SK-N-SH (cell line): ENCODE results near the gene SPATA31C1. TPM values are rescaled to one million over a fixed set of nuclear protein-coding genes. Genes with fewer than 3 reads are reported as not detected.
"Not testable (repeated sequence)": the region's sequence is repeated elsewhere in the genome, so short reads cannot be mapped to it uniquely, and the experiment has no call there.

ENCODE experiments used
- CTCF ChIA-PET: fragments of 300-600, 350-600 bp; formaldehyde crosslinking; extraction: SDS; loops from one replicate; lab custom pipeline; 2021; lab: Yijun Ruan, JAX
- POLR2A ChIA-PET: fragments of 350-600 bp; sonication (Branson Sonifier 250); formaldehyde crosslinking; extraction: SDS; loops from one replicate; lab custom pipeline; 2020; ENCODE audit warnings: antibody characterized with exemption, inconsistent platforms; lab: Yijun Ruan, JAX
- DNase-seq: peaks from one replicate; pipeline ENCODE4 v3.0.0; 2012
- H2AFZ ChIP-seq: fragments of 200-600 bp; sonication (generic); 2 replicates; pipeline ENCODE4 v1.8.1; 2016; ENCODE audit warnings: antibody characterized with exemption, mild to moderate bottlenecking, low read depth
- H3F3A ChIP-seq: fragments of 200-600 bp; sonication (generic); replicated peaks from 2 replicates; pipeline ENCODE3; 2016; ENCODE audit warnings: antibody characterized with exemption, mild to moderate bottlenecking; ENCODE audit not compliant: insufficient read depth
- H3K27ac ChIP-seq, 2 experiments: fragments of 200-500 bp in 1 of 2; fragments of 200-600 bp in 1 of 2; sonication (Bioruptor generic) in 1 of 2; sonication (generic), shearing (Covaris generic) in 1 of 2; 2 replicates each; pipeline versions ENCODE4 v1.5.1 to v1.6.1; 2014 to 2016; ENCODE audit warnings: low read depth in 2 of 2, inconsistent platforms in 1 of 2, low read length in 1 of 2, mild to moderate bottlenecking in 1 of 2, mixed read lengths in 1 of 2
- H3K27me3 ChIP-seq: fragments of 200-600 bp; sonication (generic), shearing (Covaris generic); 2 replicates; pipeline ENCODE4 v1.6.1; 2016; ENCODE audit warnings: mixed run types; ENCODE audit not compliant: insufficient read depth
- H3K36me3 ChIP-seq, 2 experiments: fragments of 200-500 bp in 1 of 2; fragments of 200-600 bp in 1 of 2; sonication (Bioruptor generic) in 1 of 2; sonication (generic) in 1 of 2; replicated peaks in 1 of 2; 2 replicates each; pipeline versions ENCODE3 to v1.5.1; 2014 to 2016; ENCODE audit warnings: low read length in 1 of 2, mild to moderate bottlenecking in 1 of 2; ENCODE audit not compliant: insufficient read depth in 2 of 2, control insufficient read depth in 1 of 2
- H3K4me1 ChIP-seq, 2 experiments: fragments of 200-500 bp in 1 of 2; fragments of 200-600 bp in 1 of 2; sonication (Bioruptor generic) in 1 of 2; sonication (generic), shearing (Covaris generic) in 1 of 2; 2 replicates each; pipeline versions ENCODE4 v1.5.1 to v1.6.1; 2014 to 2016; ENCODE audit warnings: low read depth in 1 of 2, low read length in 1 of 2, mixed run types in 1 of 2; ENCODE audit not compliant: insufficient read depth in 2 of 2, control insufficient read depth in 1 of 2
- H3K4me2 ChIP-seq: fragments of 200-600 bp; sonication (generic), shearing (Covaris generic); 2 replicates; pipeline ENCODE4 v1.6.1; 2017; ENCODE audit warnings: mixed run types
- H3K4me3 ChIP-seq, 2 experiments: fragments of 200-500 bp in 1 of 2; fragments of 200-600 bp in 1 of 2; sonication (Bioruptor generic) in 1 of 2; sonication (generic), shearing (Covaris generic) in 1 of 2; 2 replicates each; pipeline versions ENCODE4 v1.5.1 to v1.8.1; 2014 to 2016; ENCODE audit warnings: low read depth in 2 of 2, inconsistent platforms in 1 of 2, low read length in 1 of 2, mild to moderate bottlenecking in 1 of 2, mixed read lengths in 1 of 2, moderate library complexity in 1 of 2
- H3K79me2 ChIP-seq: fragments of 200-600 bp; sonication (generic); 2 replicates; pipeline ENCODE4 v1.8.1; 2017; ENCODE audit warnings: mild to moderate bottlenecking; ENCODE audit not compliant: insufficient read depth
- H3K9ac ChIP-seq: fragments of 200-600 bp; sonication (generic); 2 replicates; pipeline ENCODE4 v1.6.1; 2017; ENCODE audit warnings: mixed run types
- H3K9me2 ChIP-seq: fragments of 200-600 bp; sonication (generic); 2 replicates; pipeline ENCODE4 v1.6.1; 2017; ENCODE audit warnings: mixed run types
- H3K9me3 ChIP-seq: fragments of 200-600 bp; sonication (generic); 2 replicates; pipeline ENCODE4 v1.6.1; 2017; ENCODE audit warnings: mixed run types, mild to moderate bottlenecking, moderate library complexity
- H4K20me1 ChIP-seq: fragments of 200-600 bp; sonication (generic); 2 replicates; pipeline ENCODE4 v1.6.1; 2017; ENCODE audit warnings: mild to moderate bottlenecking, mixed run types; ENCODE audit not compliant: insufficient read depth
- CHD2 ChIP-seq: fragments of 150-350 bp; IDR thresholded peaks from 2 replicates; pipeline ENCODE4 v1.6.1; 2018; ENCODE audit warnings: low read length; ENCODE audit not compliant: partially characterized antibody
- ELF1 ChIP-seq: IDR thresholded peaks from 2 replicates; pipeline ENCODE4 v1.4.0; 2012
- EP300 ChIP-seq, 2 experiments: IDR thresholded peaks; 2 replicates each; pipeline versions ENCODE4 v1.4.0 to v1.6.1; 2012; ENCODE audit warnings: borderline replicate concordance in 1 of 2, low read depth in 1 of 2, low read length in 1 of 2
- EZH2phosphoT487 ChIP-seq: fragments of 200-600 bp; sonication (generic); IDR thresholded peaks from 2 replicates; pipeline ENCODE4 v1.6.1; 2017; ENCODE audit warnings: low read depth, mixed run types, mild to moderate bottlenecking, antibody characterized with exemption, moderate library complexity, borderline replicate concordance
- FOSL2 ChIP-seq: IDR thresholded peaks from 2 replicates; pipeline ENCODE4 v1.4.0; 2012; ENCODE audit warnings: low read depth, mild to moderate bottlenecking, moderate library complexity, borderline replicate concordance
- FOXJ3 ChIP-seq: sonication (generic); formaldehyde crosslinking; IDR thresholded peaks from 2 replicates; pipeline ENCODE4 v1.5.1; 2020; ENCODE audit warnings: mild to moderate bottlenecking, missing genetic modification reagents
- GABPA ChIP-seq: IDR thresholded peaks from 2 replicates; pipeline ENCODE4 v1.4.0; 2012; ENCODE audit warnings: low read depth, mild to moderate bottlenecking
- GATA2 ChIP-seq: sonication (generic); formaldehyde crosslinking; IDR thresholded peaks from 2 replicates; pipeline ENCODE4 v1.5.0; 2020; ENCODE audit warnings: mild to moderate bottlenecking, missing genetic modification reagents
- NFIC ChIP-seq: IDR thresholded peaks from 2 replicates; pipeline ENCODE4 v1.4.0; 2012; ENCODE audit warnings: borderline replicate concordance
- NRF1 ChIP-seq: IDR thresholded peaks from 2 replicates; pipeline ENCODE4 v1.6.1; 2012; ENCODE audit warnings: low read depth, mild to moderate bottlenecking, low read length
- RAD21 ChIP-seq: IDR thresholded peaks from 2 replicates; pipeline ENCODE4 v1.6.1; 2012; ENCODE audit warnings: mild to moderate bottlenecking, low read length
- REST ChIP-seq: IDR thresholded peaks from 2 replicates; pipeline ENCODE4 v1.6.1; 2012; ENCODE audit warnings: mild to moderate bottlenecking, low read depth, low read length, moderate library complexity
- RXRA ChIP-seq: IDR thresholded peaks from 2 replicates; pipeline ENCODE4 v1.4.0; 2012; ENCODE audit warnings: low read depth, mild to moderate bottlenecking, borderline replicate concordance
- TEAD4 ChIP-seq: IDR thresholded peaks from 2 replicates; pipeline ENCODE4 v1.4.0; 2012; ENCODE audit warnings: mild to moderate bottlenecking, borderline replicate concordance; ENCODE audit not compliant: insufficient read depth
- YY1 ChIP-seq: IDR thresholded peaks from 2 replicates; pipeline ENCODE4 v1.4.0; 2012; ENCODE audit warnings: low read depth, mild to moderate bottlenecking
- WGBS: methylation state at CpG from one replicate; pipeline ENCODE4 v1.1.6; 2017; ENCODE audit warnings: low lambda C conversion rate; 5-methylcytosine and 5-hydroxymethylcytosine counted together
- polyA plus RNA-seq, 3 experiments: library from polyadenylated mRNA; depleted of rRNA; stranded (reverse); fragments of >200 nt; gene quantifications; 2 replicates each; pipeline ENCODE4 v1.2.3, GENCODE V29; 2012

SPATA31C1 gene
- polyA plus RNA-seq, 1 of the 3 experiments (the other 2 are of a cell fraction), result not detected

GRCh38 chr9:87896891-87897290, 20.9 kb upstream of the SPATA31C1 start (continued):
- TF ChIP-seq REST, result no peak
- TF ChIP-seq TEAD4, result no peak
- TF ChIP-seq NFIC, result no peak
- no peak for TF ChIP-seq FOXJ3 (CRISPR knock-in tag)
- TF ChIP-seq FOSL2, result no peak
- TF ChIP-seq GATA2, result no peak
- no peak for TF ChIP-seq CHD2

GRCh38 chr9:87898151-87898550, 19.6 kb upstream of the SPATA31C1 start:
- no peak overlapping the region for H3K4me3 ChIP-seq
- no peak overlapping the region for H3K27ac ChIP-seq
- ChIA-PET CTCF (no interaction called here), POLR2A (no interaction called here)
- H3K9me3 ChIP-seq, result no peaks in the 10 kb centered on the region
- H3K4me1 ChIP-seq, result no peaks in the 10 kb centered on the region
- TF ChIP-seq GABPA (no peak), YY1 (no peak), ELF1 (no peak), RAD21 (no peak), RXRA (no peak), GATA2 (no peak), EP300 (IDR thresholded peaks at IDR 0.05; ENCODE audit: borderline replicate concordance in 1 of 2, low read depth in 1 of 2, low read length in 1 of 2) (no peak), EZH2phosphoT487 (no peak), NRF1 (no peak)
- H3K79me2 ChIP-seq, result no peaks in the 10 kb centered on the region; the same call in 1 of the 2 replicates
- no peaks in the 10 kb centered on the region for H3K36me3 ChIP-seq
- DNase-seq, result no peak
- H2AFZ ChIP-seq, result no peak overlapping the region
- H3K9me2 ChIP-seq, result no peaks in the 10 kb centered on the region; the same call in 1 of the 2 replicates
- H3K27me3 ChIP-seq, result no peaks in the 10 kb centered on the region
- H3K9ac ChIP-seq, result no peak overlapping the region
- H3K4me2 ChIP-seq, result no peak overlapping the region
- no peaks in the 10 kb centered on the region for H3F3A ChIP-seq
- no peaks in the 10 kb centered on the region for H4K20me1 ChIP-seq

- H3K4me3 ChIP-seq, H3K36me3 ChIP-seq, H3K4me2 ChIP-seq, H3K27ac ChIP-seq, H3K9ac ChIP-seq, H3K27me3 ChIP-seq, H2AFZ ChIP-seq, CTCF ChIA-PET, H3K9me2 ChIP-seq, H3F3A ChIP-seq, DNase-seq, H3K4me1 ChIP-seq, H3K79me2 ChIP-seq, H4K20me1 ChIP-seq, H3K9me3 ChIP-seq, POLR2A ChIA-PET: not testable (repeated sequence)
- WGBS, result 24% methylated on average over 6 of the region's 11 CpGs
These were observed 15.4 kb upstream of the SPATA31C1 start for GRCh38 chr9:87902371-87902770.
